Frontal cortex (tissue), 4 donors: ENCODE results near the gene GPAT2. TPM values are rescaled to one million over a fixed set of nuclear protein-coding genes. Genes with fewer than 3 reads are reported as not detected.
"Not testable (repeated sequence)": the region's sequence is repeated elsewhere in the genome, so short reads cannot be mapped to it uniquely, and the experiment has no call there.

Experiments
- DNase-seq, 2 donors: peaks; one replicate each; pipeline ENCODE4 v3.0.0; 2012; ENCODE audit warnings: low spot score in 2 of 2
- FAIRE-seq: peaks from 2 replicates; lab custom pipeline; 2012; peaks lifted over from hg19 to GRCh38; lab: Jason Lieb, UNC
- small RNA-seq: library from RNA; depleted of rRNA; stranded (forward); fragments of <200 nt; gene quantifications from one replicate; pipeline ENCODE3, GENCODE V24; 2014
- total RNA-seq: library from RNA; depleted of rRNA; stranded (reverse); fragments of >200 nt; gene quantifications from one replicate; pipeline ENCODE4 v1.2.3, GENCODE V29; 2014
- donor health status: control.
- donor health status: control.
- donor health status: control.

Gene GPAT2
- total RNA-seq, 1 donor from 2014 or later, result 2.0 TPM

DNA sequence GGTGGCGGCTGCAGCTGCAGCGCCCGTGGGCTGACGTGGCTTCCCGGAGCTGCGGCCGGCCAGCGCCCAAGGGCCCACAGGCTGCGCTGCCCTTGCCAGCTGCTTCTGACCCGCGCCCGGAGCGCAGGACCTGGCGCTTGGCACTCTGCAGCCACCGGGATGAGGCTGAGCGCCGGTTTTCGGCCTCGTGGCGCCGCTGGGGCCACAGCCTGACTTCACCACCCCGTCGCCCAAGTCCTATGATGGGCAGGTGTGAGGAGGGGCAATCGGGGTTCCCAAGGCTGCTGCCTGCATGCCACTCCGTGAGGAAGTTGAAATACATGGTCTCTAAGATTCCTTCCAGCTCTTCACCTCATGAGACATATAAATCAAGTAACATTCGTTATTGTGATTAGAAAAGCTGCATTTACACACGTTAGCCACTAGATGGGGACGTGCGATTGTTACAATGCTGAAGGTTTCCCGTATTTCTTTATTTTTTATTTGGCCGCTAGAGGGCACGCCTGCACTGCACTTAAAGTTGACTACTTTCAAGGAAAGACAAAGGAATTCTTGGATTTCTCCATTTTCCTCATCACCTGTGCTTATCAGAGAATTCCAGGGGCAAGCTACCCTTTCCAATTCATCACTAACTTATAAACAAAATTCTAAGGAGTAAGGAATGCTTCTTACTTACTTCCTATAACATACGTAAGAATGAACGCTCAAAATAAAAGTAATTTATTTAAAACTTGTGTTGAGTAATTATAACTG is 42.0 kb downstream of the GPAT2 start:
- not testable (repeated sequence) for DNase-seq
- FAIRE-seq, result peak; percentile 92

DNA sequence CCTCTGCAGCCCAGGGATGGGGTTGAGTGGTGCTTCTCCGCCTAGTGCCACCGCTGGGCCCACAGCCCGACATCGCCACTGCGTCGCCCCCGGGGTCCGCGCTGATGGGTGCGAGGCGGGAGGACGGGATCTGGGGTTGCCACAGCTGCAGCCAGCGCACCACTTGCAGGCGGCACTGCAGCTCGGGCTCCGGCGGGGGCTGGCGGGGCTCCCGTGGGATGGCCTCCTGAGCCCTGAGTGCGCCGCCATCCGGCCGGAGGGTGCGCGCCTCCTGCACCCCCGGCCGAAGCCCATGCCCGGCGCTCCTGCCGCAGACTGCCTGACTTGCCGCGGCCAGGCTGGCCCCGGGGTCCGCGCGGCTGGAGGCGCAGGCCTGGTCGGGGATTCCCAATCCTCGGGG is 42.6 kb downstream of the GPAT2 start:
- DNase-seq, FAIRE-seq: not testable (repeated sequence)

DNA sequence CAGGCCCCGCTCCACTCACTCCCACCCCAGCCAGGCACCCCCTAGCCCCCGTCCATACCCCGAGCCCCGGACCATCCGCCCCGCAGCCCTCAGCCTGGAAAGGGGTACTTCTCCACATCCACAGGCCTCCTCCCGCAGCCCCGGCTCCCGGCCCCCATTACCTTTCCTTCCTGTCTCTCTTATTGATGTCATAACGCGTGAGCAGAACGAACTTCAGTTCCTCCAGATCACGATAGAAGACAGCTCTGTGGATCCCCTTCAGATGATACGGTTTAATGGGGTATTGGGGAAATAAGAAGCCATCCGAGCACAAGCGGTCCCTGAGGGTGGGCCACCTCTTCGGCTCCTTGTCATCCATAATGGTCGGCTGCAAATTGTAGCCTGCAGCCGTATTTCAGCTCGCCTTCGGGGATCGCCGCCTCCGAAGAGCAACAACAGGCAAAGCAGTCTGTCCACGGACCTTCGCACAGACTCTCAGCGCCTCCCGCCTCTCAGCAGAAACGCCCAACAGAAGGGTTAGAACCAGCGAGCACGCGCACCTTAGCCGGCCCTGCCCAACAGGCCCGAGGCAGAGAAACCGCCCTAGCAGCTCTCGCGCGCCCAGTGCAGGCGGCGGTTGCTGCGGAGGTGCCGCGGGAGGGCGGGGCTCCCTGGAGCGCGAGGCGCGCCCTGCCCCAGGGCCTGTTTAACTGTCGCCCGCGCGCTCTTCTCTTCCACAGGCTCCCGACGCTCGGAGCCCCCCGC is 43.2 kb downstream of the GPAT2 start, which contains the start of gene ANKRD36C:
ANKRD36C (minus strand) TSS at position 474 of the 744 bp plus-strand sequence; CDS start at position 358, 116 bp downstream.
- FAIRE-seq, DNase-seq: not testable (repeated sequence)

DNA sequence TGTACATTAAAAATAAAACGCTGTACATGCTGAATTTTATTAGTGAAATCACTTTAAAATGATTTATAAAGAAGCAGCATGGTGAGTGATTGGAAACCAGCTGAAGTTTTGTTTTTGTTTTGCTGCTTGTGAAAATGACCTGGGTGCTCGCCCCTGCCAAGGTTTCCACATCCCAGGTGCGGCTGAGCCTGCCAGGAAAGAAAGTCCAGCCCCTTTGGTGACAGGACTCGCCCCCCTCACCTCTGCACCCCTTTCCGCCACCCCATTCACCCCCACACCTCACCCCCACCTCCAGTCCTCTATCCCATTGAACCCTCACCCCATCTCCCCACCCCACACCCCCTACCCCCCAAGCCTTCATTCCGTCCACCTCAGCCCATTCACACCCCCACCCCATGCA is 43.8 kb downstream of the GPAT2 start:
- FAIRE-seq, DNase-seq: not testable (repeated sequence)

Small RNAs within 50 kb of the gene (small RNA-seq; reads per million reads assigned to genes)
- not detected for gene RN7SL210P

Other genes starting within 250 kb of the GPAT2 start
- gene ANKRD36C, start 43.1 kb downstream of the GPAT2 start, total RNA-seq, result 277 TPM
- gene ADRA2B, start 81.7 kb upstream of the GPAT2 start, total RNA-seq, result under 0.01 TPM
- not detected for gene ASTL, start 103.6 kb upstream of the GPAT2 start, total RNA-seq
- 4.5 TPM for gene DUSP2, start 110.5 kb upstream of the GPAT2 start, total RNA-seq
- gene STARD7, start 173.9 kb upstream of the GPAT2 start, total RNA-seq, result 174 TPM
- 14.7 TPM for gene TMEM127, start 231.1 kb upstream of the GPAT2 start, total RNA-seq
- 74.6 TPM for gene CIAO1, start 231.3 kb upstream of the GPAT2 start, total RNA-seq